HG03457 (cell line): ENCODE results near the gene NCKAP5L.

ENCODE experiments used
- ATAC-seq: cut with Tn5 transposase; IDR thresholded peaks from one replicate; pipeline ENCODE4 v1.9.1; 2021; ENCODE audit warnings: moderate number of reproducible peaks; ENCODE audit not compliant: unreplicated experiment

Gene NCKAP5L

GRCh38 chr12:49803693-49804450, 24.3 kb downstream of the NCKAP5L start:
- ATAC-seq: no peak

DNA sequence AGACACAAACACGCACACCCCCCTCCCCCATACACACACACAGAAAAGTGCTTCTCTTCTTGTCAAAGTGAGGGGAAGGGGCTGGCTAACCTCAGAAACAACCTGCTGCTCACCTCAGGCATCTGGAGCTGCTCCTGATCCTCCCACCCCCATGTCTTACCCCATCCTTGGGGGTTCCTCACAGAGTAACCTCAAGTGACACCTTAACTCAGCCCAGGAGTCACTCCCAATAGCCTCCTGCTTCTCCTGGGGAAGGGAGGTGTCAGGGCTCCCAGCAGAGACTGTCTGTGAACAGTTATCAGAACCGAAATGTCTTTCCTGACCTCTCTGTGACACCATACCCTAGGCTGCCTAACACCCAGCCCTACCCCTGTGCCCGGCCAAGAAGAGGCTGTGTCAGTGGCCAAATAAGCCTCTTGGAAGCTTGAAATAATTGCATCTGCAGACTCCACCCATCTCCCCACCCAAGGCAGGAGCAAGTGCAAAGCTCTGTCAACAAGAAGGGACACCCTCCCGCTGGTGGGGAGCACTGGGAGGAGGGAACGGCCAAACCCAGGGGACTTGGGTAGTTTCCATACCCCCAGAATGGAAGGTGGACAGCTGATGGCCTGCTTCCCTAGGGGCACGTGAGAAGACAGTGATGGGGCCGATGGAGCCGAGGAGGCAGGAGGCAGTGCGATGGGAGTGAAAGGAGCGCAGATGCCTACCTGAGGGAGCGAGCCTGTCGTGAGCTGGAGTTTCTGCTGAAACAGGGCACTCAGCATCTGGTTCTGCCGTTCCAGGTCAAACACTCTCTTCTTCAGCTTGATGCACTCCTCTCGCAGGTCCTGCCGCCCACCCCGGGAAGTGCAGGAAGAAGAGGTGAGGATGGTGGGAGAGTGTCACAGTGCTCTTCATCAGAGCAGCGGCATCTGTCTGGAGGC, 26.8 kb downstream of the NCKAP5L start:
- ATAC-seq: no peak

DNA sequence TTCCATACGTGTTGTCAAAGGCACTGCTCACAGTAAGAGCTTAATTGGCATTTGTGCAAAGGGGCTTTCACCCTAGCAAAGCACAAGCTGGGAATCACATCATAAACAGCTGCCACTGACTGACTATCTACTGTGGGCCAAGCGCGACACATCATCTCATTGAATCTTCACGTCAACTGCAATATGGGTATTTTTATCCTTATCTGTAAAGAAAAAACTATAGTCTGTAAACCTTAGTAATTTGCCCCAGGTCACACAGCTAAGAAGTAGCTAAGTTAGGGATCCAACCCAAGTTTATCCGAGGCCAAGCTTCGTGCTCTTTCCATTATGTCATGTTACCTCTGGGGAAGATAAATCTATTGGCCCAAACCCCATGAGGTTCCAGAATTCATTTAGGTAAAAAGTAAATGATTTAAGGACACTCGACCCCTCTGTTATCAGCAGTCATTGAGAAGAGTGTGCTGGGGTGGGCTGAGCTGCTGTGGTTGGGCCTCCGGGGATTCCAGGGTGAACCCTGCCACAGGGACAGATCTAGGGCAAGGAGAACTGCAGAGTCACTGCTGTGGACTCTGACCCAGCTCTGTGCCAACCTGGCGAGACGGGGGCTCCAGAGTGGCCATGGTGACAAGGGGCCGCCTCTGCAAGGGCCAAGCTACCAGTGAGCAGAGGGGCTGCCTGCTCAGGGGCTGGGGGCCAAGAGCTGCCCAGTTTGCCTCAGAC, 27.6 kb downstream of the NCKAP5L start:
- no peak for ATAC-seq

GRCh38 chr12:49798934-49799333, 29.3 kb downstream of the NCKAP5L start:
- ATAC-seq: no peak

DNA sequence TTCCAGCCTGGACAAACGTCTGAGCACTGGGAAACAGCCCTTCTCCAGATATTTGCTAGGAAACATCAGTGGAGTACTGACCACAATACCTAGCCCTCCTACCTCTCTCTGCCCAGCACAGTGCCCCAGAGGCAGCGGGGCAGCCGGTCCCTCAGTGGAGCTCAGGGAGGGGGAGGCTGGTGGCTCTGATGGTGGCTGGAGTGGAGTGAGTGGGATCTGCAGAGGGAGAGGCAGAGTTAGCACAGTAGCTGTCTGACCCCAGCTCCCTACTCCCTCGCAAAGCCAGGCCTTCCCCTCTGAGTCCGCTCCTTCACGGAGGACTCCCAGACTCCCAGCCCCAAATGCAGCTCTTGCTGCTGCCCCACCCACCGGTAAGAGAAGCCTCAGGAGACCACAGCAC, 30.0 kb downstream of the NCKAP5L start:
- ATAC-seq: no peak

DNA sequence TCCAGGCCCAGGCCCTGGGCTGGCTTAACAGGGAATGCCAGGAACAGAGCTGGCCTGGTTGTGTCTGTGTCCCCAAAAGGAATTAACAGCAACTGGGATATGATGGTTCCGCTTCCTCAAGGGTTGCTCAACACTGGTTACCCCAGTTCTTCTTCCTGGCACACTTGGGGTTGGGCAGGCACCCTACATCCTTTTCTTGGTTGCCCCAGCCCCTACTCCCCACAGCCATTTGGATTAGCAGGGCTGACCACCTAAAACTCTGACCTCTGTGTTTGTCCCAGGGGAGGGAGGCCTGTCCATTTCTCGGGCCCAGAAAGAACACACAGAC, 30.8 kb downstream of the NCKAP5L start:
- no peak for ATAC-seq

- no peak for ATAC-seq
These were observed 31.4 kb downstream of the NCKAP5L start for GRCh38 chr12:49796606-49797448.

GRCh38 chr12:49796155-49796554, 32.1 kb downstream of the NCKAP5L start:
- ATAC-seq: no peak

DNA sequence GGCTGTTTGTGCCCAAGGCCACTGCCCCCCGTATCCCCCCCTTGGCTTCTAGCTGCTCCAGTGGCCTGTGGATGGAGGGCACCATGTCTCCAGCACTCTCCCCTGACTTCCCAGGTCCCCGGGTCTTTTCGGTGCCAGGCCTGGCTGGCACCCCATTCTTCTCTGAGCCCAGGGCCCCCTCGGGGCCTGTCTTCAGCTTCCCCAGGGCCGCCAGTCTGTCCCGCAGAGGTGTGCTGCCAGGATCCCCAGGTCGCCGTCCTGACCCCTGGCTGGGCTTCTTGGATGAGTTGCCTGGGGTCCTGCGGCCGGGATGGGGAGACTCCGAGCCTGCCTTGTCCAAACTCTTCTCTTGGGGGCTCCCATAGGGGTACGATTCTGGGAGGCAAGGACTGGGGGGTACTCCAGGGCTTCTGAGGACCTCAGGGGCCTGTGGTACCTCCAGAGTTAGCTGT, 32.5 kb downstream of the NCKAP5L start:
- no peak for ATAC-seq

DNA sequence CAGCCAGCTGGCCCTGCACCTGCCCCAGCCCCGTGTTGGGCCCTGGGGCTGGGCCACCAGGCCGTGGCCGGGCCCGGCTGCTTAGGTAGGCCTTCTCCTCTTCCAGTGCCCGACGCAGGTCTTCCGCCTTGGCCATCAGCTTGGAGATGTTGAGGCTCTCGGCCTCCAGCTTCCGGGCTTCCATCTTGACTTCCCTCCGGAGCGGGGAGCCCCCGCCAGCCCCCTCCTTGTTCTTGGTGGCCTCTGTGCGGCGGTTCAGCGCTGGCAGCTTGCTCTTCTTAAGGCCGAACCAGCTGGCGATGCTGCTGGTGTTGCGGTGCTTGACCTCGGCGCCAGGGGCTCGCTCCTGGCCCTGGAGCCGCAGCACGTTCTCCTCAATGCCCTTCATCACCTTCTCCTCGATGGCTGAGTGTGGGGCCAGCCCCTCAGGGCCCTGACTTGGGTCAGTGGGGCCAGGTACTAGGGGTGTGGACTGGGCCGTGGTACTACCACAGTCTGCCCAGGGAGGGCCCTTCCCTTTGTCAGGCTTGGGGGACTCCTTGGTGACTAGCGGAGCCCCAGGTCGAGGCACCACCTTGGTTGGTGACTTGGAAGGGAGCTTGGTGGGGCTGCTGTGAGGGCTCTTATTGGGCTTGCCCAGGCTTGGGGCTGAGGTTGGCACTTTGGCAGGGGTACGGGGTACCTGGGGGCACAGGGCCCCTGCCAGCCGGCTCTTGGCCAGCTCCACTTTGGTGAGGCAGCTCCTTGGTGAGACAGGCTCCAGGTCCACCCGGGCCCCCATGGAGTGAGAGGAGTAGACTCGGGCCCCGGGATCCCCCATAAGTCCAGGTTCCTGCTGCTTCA, 33.2 kb downstream of the NCKAP5L start:
- ATAC-seq: no peak

DNA sequence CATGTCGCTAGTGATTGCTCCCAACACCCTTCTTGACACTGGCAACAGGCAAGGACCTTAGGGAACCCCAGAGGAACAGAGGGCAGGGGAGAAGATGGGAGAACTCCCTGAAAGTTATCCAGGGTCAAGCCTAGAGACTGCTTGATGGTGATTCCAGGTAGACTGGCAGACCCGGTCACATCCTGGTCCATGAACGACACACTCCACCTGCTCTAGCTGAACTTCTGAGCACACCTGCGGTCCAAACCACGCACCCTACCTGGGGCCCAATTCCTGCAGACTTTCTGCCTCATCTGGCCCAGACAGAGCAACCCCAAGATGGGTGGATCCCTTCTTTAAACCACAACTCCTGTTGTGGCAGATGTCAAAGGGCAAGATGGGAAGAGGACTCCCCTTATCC, 34.2 kb downstream of the NCKAP5L start:
- ATAC-seq: no peak

GRCh38 chr12:49793620-49794019, 34.6 kb downstream of the NCKAP5L start:
- ATAC-seq: no peak

DNA sequence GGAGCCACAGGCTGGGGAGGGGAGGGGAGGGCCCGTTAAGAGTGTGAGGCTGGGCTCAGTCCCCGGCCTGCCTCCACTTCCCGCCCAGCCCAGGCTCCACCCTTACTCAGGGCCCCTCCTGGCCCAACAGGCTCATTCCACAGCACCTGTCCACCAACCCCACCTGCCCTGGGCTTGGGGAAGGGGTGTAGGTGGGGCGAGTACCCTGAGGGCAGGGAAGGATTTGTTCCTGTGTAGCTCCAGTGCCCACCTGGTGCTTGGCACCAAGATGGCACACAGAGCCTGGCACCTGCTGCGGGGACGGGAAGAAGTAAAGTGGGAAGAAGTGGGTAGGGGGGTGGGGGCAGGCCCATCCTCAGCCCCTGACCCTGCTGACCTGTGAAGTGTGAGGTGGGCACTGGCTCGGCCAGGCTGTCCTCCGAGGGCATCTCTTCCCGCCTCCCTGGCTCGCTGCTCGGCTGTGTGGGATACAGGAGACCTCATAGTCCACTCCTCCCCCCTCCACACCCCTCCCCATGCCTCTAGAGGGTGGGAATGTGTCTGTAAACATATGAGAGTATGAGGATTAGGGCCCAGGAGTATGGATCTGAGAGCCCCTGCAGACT, 35.1 kb downstream of the NCKAP5L start:
- no peak for ATAC-seq

DNA sequence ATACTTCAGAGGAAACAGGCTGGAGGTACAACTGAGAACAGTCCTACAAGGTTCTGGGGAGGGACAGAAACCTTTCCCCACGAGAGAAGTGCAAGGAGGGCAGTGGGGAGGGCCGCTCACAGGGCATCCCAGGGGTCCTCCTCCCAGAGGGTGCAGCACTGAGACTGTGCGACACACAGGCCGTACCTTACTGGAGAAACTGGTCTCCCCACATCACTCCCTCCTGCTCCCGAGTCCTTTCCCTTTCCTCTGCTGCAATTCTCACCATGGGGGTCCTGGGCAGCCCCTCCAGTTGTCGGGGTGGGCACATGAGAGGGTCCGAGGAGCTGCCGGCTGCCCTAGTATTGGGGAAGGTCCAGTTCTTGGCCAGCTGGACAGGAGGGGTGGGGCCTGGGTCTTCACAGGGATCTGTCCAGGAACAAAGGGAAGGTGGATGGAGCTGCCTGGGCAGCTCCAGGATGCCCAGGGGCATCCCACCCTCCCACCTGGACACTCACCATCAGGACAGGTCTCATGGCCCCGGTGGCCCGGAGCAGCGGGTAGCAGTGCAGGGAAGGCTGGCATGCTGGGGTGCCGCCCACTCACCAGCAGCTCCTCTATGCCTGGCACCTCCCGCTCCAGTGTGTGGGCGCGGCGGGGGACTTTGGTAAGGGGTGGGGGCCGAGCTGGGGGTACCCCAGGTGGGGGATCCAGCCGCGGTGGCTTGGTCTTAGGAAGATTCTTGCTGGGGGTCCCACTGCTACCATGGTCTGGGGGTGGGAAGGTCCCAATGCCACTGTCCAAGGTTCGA, 35.8 kb downstream of the NCKAP5L start:
- no peak for ATAC-seq

DNA sequence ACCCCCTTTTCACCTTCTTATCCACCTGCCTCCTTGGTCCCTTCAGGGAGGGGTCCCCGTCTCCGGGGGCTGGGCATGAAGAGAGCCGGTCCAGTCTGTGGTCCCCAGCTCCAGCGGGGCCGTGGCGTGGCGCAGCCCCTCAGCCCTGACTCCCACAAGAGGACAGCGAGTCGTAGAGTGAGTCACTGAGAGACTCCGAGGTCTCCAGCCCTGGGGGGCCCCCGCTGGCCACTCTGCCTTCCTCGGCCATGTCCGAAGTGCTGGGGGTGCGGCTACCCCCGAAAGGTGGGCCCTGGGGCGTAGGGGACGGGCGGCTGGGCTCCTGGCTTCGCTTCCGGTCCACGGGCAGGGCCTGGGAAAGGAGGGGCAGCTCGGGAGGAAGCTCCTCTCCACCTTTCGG, 36.5 kb downstream of the NCKAP5L start:
- no peak for ATAC-seq

GRCh38 chr12:49790741-49791555, 37.3 kb downstream of the NCKAP5L start:
- ATAC-seq: no peak

GRCh38 chr12:49789992-49790391, 38.2 kb downstream of the NCKAP5L start:
- no peak for ATAC-seq

- no peak for ATAC-seq
These were observed 40.5 kb downstream of the NCKAP5L start for GRCh38 chr12:49787672-49788071.
